Amniotic epithelial cell (primary cell): ENCODE data around the gene STKLD1.
"Not testable (repeated sequence)": the region's sequence is repeated elsewhere in the genome, so short reads cannot be mapped to it uniquely, and the experiment has no call there.

Experiments used
- DNase-seq: peaks from one replicate; pipeline ENCODE4 v3.0.0-alpha.2; 2010; ENCODE audit warnings: low read depth

Gene STKLD1

GRCh38 chr9:133375724-133376654 is at the start of gene STKLD1, which contains the start of gene SURF4:
Gene STKLD1, plus strand, starts transcription at chr9:133376366. Its CDS starts 108 bp downstream, at chr9:133376474.
Gene SURF4, minus strand, starts transcription at chr9:133376060. Its CDS starts 91 bp downstream, at chr9:133375969.
- peak; percentile 94 for DNase-seq

GRCh38 chr9:133327021-133327420 is 49.1 kb upstream of the STKLD1 start:
- not testable (repeated sequence) for DNase-seq

GRCh38 chr9:133327834-133328484 is 48.2 kb upstream of the STKLD1 start:
- DNase-seq = no peak

- peak; percentile 28 for DNase-seq
Measured at GRCh38 chr9:133329306-133330156, 46.6 kb upstream of the STKLD1 start.

- DNase-seq = no peak
Measured at GRCh38 chr9:133331221-133331620, 44.9 kb upstream of the STKLD1 start.

- DNase-seq = no peak
Measured at GRCh38 chr9:133331641-133332380, 44.4 kb upstream of the STKLD1 start.

- DNase-seq = no peak
Measured at GRCh38 chr9:133332381-133332730, 43.8 kb upstream of the STKLD1 start.

GRCh38 chr9:133333011-133333410 is 43.2 kb upstream of the STKLD1 start:
- no peak for DNase-seq

- DNase-seq = no peak
Measured at GRCh38 chr9:133333566-133333965, 42.6 kb upstream of the STKLD1 start.

GRCh38 chr9:133334161-133334560 is 42.0 kb upstream of the STKLD1 start:
- no peak for DNase-seq

- not testable (repeated sequence) for DNase-seq
Measured at GRCh38 chr9:133334888-133335287, 41.3 kb upstream of the STKLD1 start.

- peak; percentile 81 for DNase-seq
Measured at GRCh38 chr9:133335924-133336811, 40.0 kb upstream of the STKLD1 start, which contains the start of gene SURF6. Gene SURF6, minus strand, starts transcription at chr9:133336188. Its CDS starts 56 bp downstream, at chr9:133336132.

- DNase-seq = no peak
Measured at GRCh38 chr9:133339641-133340040, 36.5 kb upstream of the STKLD1 start.

- no peak for DNase-seq
Measured at GRCh38 chr9:133340256-133340655, 35.9 kb upstream of the STKLD1 start.

GRCh38 chr9:133340916-133341315 is 35.2 kb upstream of the STKLD1 start:
- no peak for DNase-seq

GRCh38 chr9:133341369-133342068 is 34.6 kb upstream of the STKLD1 start:
- no peak for DNase-seq

- DNase-seq = no peak
Measured at GRCh38 chr9:133342069-133342406, 34.1 kb upstream of the STKLD1 start.

- DNase-seq = no peak
Measured at GRCh38 chr9:133342570-133342969, 33.6 kb upstream of the STKLD1 start.

- no peak for DNase-seq
Measured at GRCh38 chr9:133344071-133344470, 32.1 kb upstream of the STKLD1 start.

GRCh38 chr9:133344979-133345378 is 31.2 kb upstream of the STKLD1 start:
- no peak for DNase-seq
